K562 (cell line): Measurements from ENCODE around the gene PPFIA1. TPM values are rescaled to one million over a fixed set of nuclear protein-coding genes. Genes with fewer than 3 reads are reported as not detected.

Source experiments
- ATAC-seq: fragments of 200-7000 bp; cut with Tn5 transposase; 3 replicates; pipeline ENCODE4 v1.9.1; 2020; ENCODE audit warnings: moderate library complexity
- BruUV-seq: library from RNA; stranded (reverse); fragments of 400-500 nt; replicated peaks from 2 replicates; lab custom pipeline; 2021; lab: Mats Ljungman, UMichigan
- CTCF ChIA-PET: fragments of 300-600 bp; formaldehyde crosslinking; extraction: SDS; loops from one replicate; lab custom pipeline; 2021; ENCODE audit warnings: low intra/inter-chr PET ratio; lab: Yijun Ruan, JAX
- POLR2A ChIA-PET: fragments of 300-600, 350-650 bp; sonication (Branson Sonifier 250); formaldehyde crosslinking; extraction: SDS; loops from one replicate; lab custom pipeline; 2021; ENCODE audit warnings: antibody characterized with exemption, inconsistent platforms; lab: Yijun Ruan, JAX
- DNase-seq, 4 experiments: peaks; one replicate each; pipeline versions ENCODE4 v3.0.0 to v3.0.0-alpha.2; 2011 to 2018; ENCODE audit warnings: low spot score in 3 of 4, mixed read lengths in 3 of 4; ENCODE audit errors: extremely low read depth in 1 of 4
- FAIRE-seq: peaks from 2 replicates; lab custom pipeline; 2011; peaks lifted over from hg19 to GRCh38; lab: Jason Lieb, UNC
- H2AFZ ChIP-seq: 2 replicates; pipeline ENCODE4 v1.6.0; 2011; ENCODE audit warnings: low read depth, low read length, control low read depth, inconsistent platforms
- H3K27ac ChIP-seq: fragments of 200-600 bp; 3 replicates; pipeline ENCODE4 v1.8.0; 2011; ENCODE audit warnings: low read depth, mild to moderate bottlenecking, control low read depth, inconsistent platforms, low read length, moderate library complexity, mixed read lengths; ENCODE audit errors: extremely low read depth
- H3K27me3 ChIP-seq, 2 experiments: fragments of 300-600 bp in 1 of 2; 2 replicates in 1 of 2; 3 replicates in 1 of 2; pipeline versions ENCODE4 v1.6.0 to v1.8.0; 2011; ENCODE audit warnings: inconsistent platforms in 2 of 2, low read length in 2 of 2, mild to moderate bottlenecking in 1 of 2, mixed read lengths in 1 of 2, moderate library complexity in 1 of 2; ENCODE audit not compliant: control insufficient read depth in 2 of 2, insufficient read depth in 2 of 2
- H3K36me3 ChIP-seq: fragments of 300-600 bp; 3 replicates; pipeline ENCODE4 v1.8.0; 2011; ENCODE audit warnings: mild to moderate bottlenecking, low read length, inconsistent platforms; ENCODE audit not compliant: control insufficient read depth, insufficient read depth
- H3K4me1 ChIP-seq, 2 experiments: fragments of 200-600 bp in 1 of 2; replicated peaks in 1 of 2; 2 replicates in 1 of 2; 3 replicates in 1 of 2; pipeline versions ENCODE4 v1.5.1 to v1.8.0; 2011; ENCODE audit warnings: inconsistent platforms in 2 of 2, low read length in 2 of 2, mild to moderate bottlenecking in 1 of 2, mixed read lengths in 1 of 2, moderate library complexity in 1 of 2; ENCODE audit not compliant: control insufficient read depth in 2 of 2, insufficient read depth in 2 of 2
- H3K4me2 ChIP-seq: 2 replicates; pipeline ENCODE4 v1.6.1; 2011; ENCODE audit warnings: low read length, control low read depth, inconsistent platforms, mixed read lengths; ENCODE audit not compliant: insufficient read depth
- H3K4me3 ChIP-seq: fragments of 200-600 bp; sonication (generic), shearing (Covaris generic); 2 replicates; pipeline ENCODE4 v1.5.1; 2016; ENCODE audit warnings: control low read depth, inconsistent platforms
- H3K79me2 ChIP-seq: fragments of 200-600 bp; 3 replicates; pipeline ENCODE4 v1.8.0; 2011; ENCODE audit warnings: low read length, inconsistent platforms; ENCODE audit not compliant: control insufficient read depth, insufficient read depth
- H3K9ac ChIP-seq, 2 experiments: 2 replicates each; pipeline versions ENCODE4 v1.6.0 to v1.6.1; 2011; ENCODE audit warnings: low read depth in 2 of 2, low read length in 2 of 2, control low read depth in 1 of 2, inconsistent platforms in 1 of 2, mild to moderate bottlenecking in 1 of 2, mixed read lengths in 1 of 2; ENCODE audit not compliant: insufficient read depth in 1 of 2
- H3K9me1 ChIP-seq: one replicate; pipeline ENCODE4 v1.6.0; 2011; ENCODE audit warnings: inconsistent platforms, mild to moderate bottlenecking, low read length, moderate library complexity; ENCODE audit not compliant: control insufficient read depth, insufficient read depth
- H3K9me3 ChIP-seq: replicated peaks from 2 replicates; pipeline ENCODE4 v1.5.1; 2011; ENCODE audit warnings: low read depth, low read length, inconsistent platforms; ENCODE audit not compliant: control insufficient read depth, insufficient read depth
- H4K20me1 ChIP-seq: replicated peaks from 2 replicates; pipeline ENCODE4 v1.6.1; 2011; ENCODE audit warnings: low read length, inconsistent platforms, mixed read lengths; ENCODE audit not compliant: control insufficient read depth, insufficient read depth
- CEBPB ChIP-seq: fragments of 450-650 bp; IDR thresholded peaks from 2 replicates; pipeline ENCODE4 v1.6.1; 2016; ENCODE audit warnings: missing genetic modification characterization, missing compliant biosample characterization
- ETV6 ChIP-seq, 3 experiments: fragments of 150-350 bp in 1 of 3; sonication (generic) in 1 of 3; formaldehyde crosslinking in 1 of 3; IDR thresholded peaks; 2 replicates each; pipeline versions ENCODE4 v1.6.1 to v1.8.0; 2014 to 2022; ENCODE audit warnings: borderline replicate concordance in 2 of 3, low read depth in 2 of 3, antibody characterized with exemption in 1 of 3, low read length in 1 of 3, mild to moderate bottlenecking in 1 of 3, missing genetic modification reagents in 1 of 3
- FOXA1 ChIP-seq: fragments of 450-650 bp; IDR thresholded peaks from 2 replicates; pipeline ENCODE4 v1.6.1; 2016; ENCODE audit warnings: mild to moderate bottlenecking, borderline replicate concordance
- GABPB2 ChIP-seq: fragments of 250-450 bp; sonication (Bioruptor Pico); conservative IDR thresholded peaks from 2 replicates; pipeline ENCODE4 v1.5.1; 2021; ENCODE audit warnings: mild to moderate bottlenecking
- GATA2 ChIP-seq: sonication (generic); formaldehyde crosslinking; IDR thresholded peaks from 2 replicates; pipeline ENCODE4 v1.4.0; 2020; ENCODE audit warnings: mild to moderate bottlenecking, missing genetic modification reagents
- HCFC1 ChIP-seq: IDR thresholded peaks from 2 replicates; pipeline ENCODE4 v1.6.1; 2012; ENCODE audit warnings: low read depth, low read length, improper control_type of control experiment
- IRF2 ChIP-seq: sonication (generic); formaldehyde crosslinking; IDR thresholded peaks from 2 replicates; pipeline ENCODE4 v1.8.1; 2022; ENCODE audit warnings: mild to moderate bottlenecking, missing genetic modification reagents
- MCM3 ChIP-seq: fragments of 450-650 bp; IDR thresholded peaks from 2 replicates; pipeline ENCODE4 v1.6.1; 2016
- NELFE ChIP-seq: IDR thresholded peaks from 2 replicates; pipeline ENCODE4 v1.6.1; 2011; ENCODE audit warnings: mild to moderate bottlenecking; ENCODE audit not compliant: insufficient read depth, insufficient read length
- NFIC ChIP-seq: fragments of 450-650 bp; IDR thresholded peaks from 2 replicates; pipeline ENCODE4 v1.6.1; 2017; ENCODE audit warnings: mild to moderate bottlenecking, inconsistent platforms
- NUFIP1 ChIP-seq: fragments of 450-650 bp; IDR thresholded peaks from 2 replicates; pipeline ENCODE4 v1.6.1; 2018; ENCODE audit not compliant: partially characterized antibody
- POLR2H ChIP-seq: IDR thresholded peaks from 2 replicates; pipeline ENCODE4 v1.6.1; 2016; ENCODE audit warnings: missing genetic modification characterization, low read depth, mild to moderate bottlenecking, control low read depth, missing compliant biosample characterization, moderate library complexity
- SIN3A ChIP-seq, 2 experiments: fragments of 150-350 bp in 1 of 2; IDR thresholded peaks; 2 replicates each; pipeline ENCODE4 v1.6.1; 2011 to 2016; ENCODE audit warnings: borderline replicate concordance in 2 of 2, low read depth in 2 of 2, low read length in 2 of 2, mild to moderate bottlenecking in 2 of 2, moderate library complexity in 2 of 2; ENCODE audit not compliant: control insufficient read depth in 1 of 2
- SMARCC2 ChIP-seq: fragments of 450-650 bp; IDR thresholded peaks from 2 replicates; pipeline ENCODE4 v1.6.1; 2017; ENCODE audit warnings: antibody characterized with exemption, moderate library complexity, mild to moderate bottlenecking, low read depth
- TCF3 ChIP-seq: sonication (generic); formaldehyde crosslinking; IDR thresholded peaks from 2 replicates; pipeline ENCODE4 v1.4.0; 2020; ENCODE audit warnings: mild to moderate bottlenecking, missing genetic modification reagents
- USF1 ChIP-seq: sonication (generic); formaldehyde crosslinking; IDR thresholded peaks from 2 replicates; pipeline ENCODE4 v1.9.0; 2022; ENCODE audit warnings: mild to moderate bottlenecking, missing genetic modification reagents
- ZC3H8 ChIP-seq: fragments of 450-650 bp; IDR thresholded peaks from 2 replicates; pipeline ENCODE4 v1.6.1; 2017
- ZNF174 ChIP-seq: fragments of 250-450 bp; sonication (Bioruptor Pico); IDR thresholded peaks from 2 replicates; pipeline ENCODE4 v1.4.0; 2020; ENCODE audit warnings: mild to moderate bottlenecking
- ZNF175 ChIP-seq: fragments of 200-800 bp; sonication (Bioruptor generic); IDR thresholded peaks from 2 replicates; pipeline ENCODE4 v1.6.1; 2016; ENCODE audit warnings: low read depth, mild to moderate bottlenecking, missing genetic modification characterization, missing compliant biosample characterization
- ZNF57 ChIP-seq: fragments of 450-650 bp; formaldehyde crosslinking; IDR thresholded peaks from 2 replicates; pipeline ENCODE4 v1.4.0; 2020; ENCODE audit warnings: mild to moderate bottlenecking, moderate library complexity
- ZNF740 ChIP-seq, 3 experiments: fragments of 200-800 bp in 1 of 3; sonication (Bioruptor generic) in 1 of 3; sonication (generic) in 1 of 3; formaldehyde crosslinking in 1 of 3; IDR thresholded peaks; 2 replicates each; pipeline versions ENCODE4 v1.6.1 to v1.8.0; 2016 to 2022; ENCODE audit warnings: mild to moderate bottlenecking in 2 of 3, missing compliant biosample characterization in 2 of 3, missing genetic modification characterization in 2 of 3, missing genetic modification reagents in 1 of 3
- WGBS: fragments of 100-300 bp; shearing (Covaris generic); methylation state at CpG from one replicate; pipeline ENCODE4 v1.1.6; 2016; ENCODE audit warnings: low coverage, mixed read lengths; ENCODE audit not compliant: insufficient coverage; ENCODE audit errors: missing lambda C conversion rate; 5-methylcytosine and 5-hydroxymethylcytosine counted together
- in situ Hi-C: fragments of 300-500 bp; cut with MboI; formaldehyde crosslinking; loops from 4 replicates; pipeline ENCODE4 v1.15.0; 2018; ENCODE audit warnings: inconsistent platforms, mixed read lengths
- intact Hi-C: fragments of 100-400 bp; cut with micrococcal nuclease; formaldehyde crosslinking; loops from 2 replicates; pipeline ENCODE4 v1.14.2; 2022
- polyA plus RNA-seq, 8 experiments: library from polyadenylated mRNA; depleted of rRNA in 4 of 8; stranded (reverse) in 5 of 8; unstranded in 3 of 8; fragments of >200 nt; fragmentation: Nextera tagmentation in 2 of 8; fragmentation: Illumina TruSeq in 1 of 8; extraction: Ambion mirVana in 2 of 8; extraction: Trizol in 1 of 8; gene quantifications; 2 replicates each; pipeline versions ENCODE4 v1.2.1 to v1.2.3, GENCODE V29; 2011 to 2014; ENCODE audit warnings: inconsistent platforms in 1 of 8, missing spikeins in 1 of 8
- total RNA-seq, 7 experiments: library from RNA; depleted of rRNA in 6 of 7; stranded (reverse); fragments of >200 nt in 6 of 7; fragmentation: Illumina TruSeq in 2 of 7; extraction: Trizol in 2 of 7; gene quantifications; 2 replicates each; pipeline versions ENCODE4 v1.2.1 to v1.2.3, GENCODE V29; 2011 to 2021; ENCODE audit warnings: low replicate concordance in 1 of 7

Gene PPFIA1
- total and polyA plus RNA-seq, 9 of the 15 experiments (the other 6 are each of a cell fraction or from before 2014, with no cell fraction given): 9.9 to 41.5 (median 28.5) TPM

GRCh38 chr11:70372076-70372475, 101.6 kb downstream of the PPFIA1 start:
- BruUV-seq: no TSS peak
- no peak for ATAC-seq

GRCh38 chr11:70376621-70377020, 106.1 kb downstream of the PPFIA1 start:
- H3K36me3 ChIP-seq: peaks cover 90% of the 10 kb centered on the region
- 97% methylated on average over 12 of the region's 12 CpGs for WGBS
- in situ Hi-C loops (no loop called here), intact Hi-C loops (no loop called here)
- BruUV-seq: no TSS peak
- no peaks in the 10 kb centered on the region for H3K27me3 ChIP-seq
- H3K4me2 ChIP-seq: no peak overlapping the region
- no peaks in the 10 kb centered on the region for H4K20me1 ChIP-seq
- POLR2A ChIA-PET: no interaction called here
- H3K9me1 ChIP-seq: peaks cover 2% of the 10 kb centered on the region
- no peaks in the 10 kb centered on the region for H3K79me2 ChIP-seq
- ATAC-seq (no peak), DNase-seq (no peak), FAIRE-seq (no peak)
- no peak overlapping the region for H3K27ac ChIP-seq
- H3K9me3 ChIP-seq: no peaks in the 10 kb centered on the region
- H3K4me3 ChIP-seq: no peak overlapping the region
- H3K4me1 ChIP-seq: no peaks in the 10 kb centered on the region; a peak in 2 of 5 replicates
- CTCF ChIA-PET: interaction anchor here (0.6 kb wide), 1 partner anchor 33 kb away, joined by 3 read pairs; no protein-coding TSS in a partner anchor
- H2AFZ ChIP-seq: no peak overlapping the region
- no peak overlapping the region for H3K9ac ChIP-seq
- TF ChIP-seq TCF3 (no peak), NUFIP1 (no peak), ZNF174 (CRISPR knock-in tag) (no peak), GABPB2 (CRISPR knock-in tag) (no peak), SIN3A (IDR thresholded peaks at IDR 0.05; ENCODE audit: borderline replicate concordance in 2 of 2, control insufficient read depth in 1 of 2, low read depth in 2 of 2, low read length in 2 of 2) (no peak), MCM3 (no peak), SMARCC2 (no peak), USF1 (no peak), POLR2H (tag) (no peak), ZC3H8 (no peak), ZNF740 (CRISPR knock-in tag; IDR thresholded peaks at IDR 0.05) (no peak), ZNF740 (tag; IDR thresholded peaks at IDR 0.05) (no peak)

More at GRCh38 chr11:70372076-70372475, 101.6 kb downstream of the PPFIA1 start:
- Histone ChIP-seq H3K4me2 (no peak overlapping the region), H2AFZ (no peak overlapping the region), H3K79me2 (peaks cover 4% of the 10 kb centered on the region; the same call in 1 of the 3 replicates), H3K4me1 (no peaks in the 10 kb centered on the region), H3K4me3 (no peak overlapping the region), H3K9me1 (no peaks in the 10 kb centered on the region), H3K9me3 (peaks cover under 1% of the 10 kb centered on the region; the same call in 1 of the 2 replicates), H4K20me1 (no peaks in the 10 kb centered on the region), H3K27ac (no peak overlapping the region), H3K9ac (no peak overlapping the region), H3K27me3 (no peaks in the 10 kb centered on the region), H3K36me3 (peaks cover 62% of the 10 kb centered on the region)
- CTCF ChIA-PET: no interaction called here
- TF ChIP-seq NFIC: no peak
- no peak for TF ChIP-seq HCFC1
- no peak for TF ChIP-seq CEBPB (tag)
- no peak for TF ChIP-seq ZNF57 (CRISPR knock-in tag)
- no peak for TF ChIP-seq GATA2 (CRISPR knock-in tag)
- TF ChIP-seq IRF2 (CRISPR knock-in tag): no peak
- no peak for TF ChIP-seq ETV6 (IDR thresholded peaks at IDR 0.05; ENCODE audit: borderline replicate concordance in 1 of 2, low read depth in 2 of 2, low read length in 1 of 2)
- TF ChIP-seq ETV6 (CRISPR knock-in tag; IDR thresholded peaks at IDR 0.05; ENCODE audit: borderline replicate concordance): no peak
- no peak for TF ChIP-seq ZNF175
- TF ChIP-seq NELFE: no peak
- TF ChIP-seq FOXA1: no peak
- 92% methylated on average over 8 of the region's 8 CpGs for WGBS
- intact Hi-C loops (no loop called here), in situ Hi-C loops (no loop called here)
- POLR2A ChIA-PET: interaction anchor here (1.4 kb wide), 1 partner anchor 10 kb away, joined by 8 read pairs; no protein-coding TSS in a partner anchor
- FAIRE-seq (no peak), DNase-seq (no peak)
